Nephron (organoid): ENCODE data around the gene ZNF37A.

Source experiments
- H3K27ac Mint-ChIP-seq, 3 experiments: 2 replicates each; pipeline ENCODE4 v1.8.0; 2020; ENCODE audit warnings: mixed read lengths in 3 of 3, mild to moderate bottlenecking in 2 of 3, moderate library complexity in 1 of 3
- H3K27me3 Mint-ChIP-seq: 2 replicates; pipeline ENCODE4 v1.8.0; 2021; ENCODE audit warnings: low read depth, mild to moderate bottlenecking, moderate library complexity, mixed read lengths
- H3K36me3 Mint-ChIP-seq: 2 replicates; pipeline ENCODE4 v1.8.0; 2020; ENCODE audit warnings: low read depth, mixed read lengths
- H3K4me1 Mint-ChIP-seq: 2 replicates; pipeline ENCODE4 v1.8.0; 2020; ENCODE audit warnings: mixed read lengths
- H3K4me3 Mint-ChIP-seq, 3 experiments: 2 replicates each; pipeline ENCODE4 v1.8.0; 2020; ENCODE audit warnings: mild to moderate bottlenecking in 3 of 3, mixed read lengths in 3 of 3, moderate library complexity in 2 of 3
- H3K9me3 Mint-ChIP-seq: 2 replicates; pipeline ENCODE4 v1.8.0; 2020; ENCODE audit warnings: mixed read lengths
- CTCF ChIP-seq, 3 experiments: fragments of 200-600 bp; sonication (generic); IDR thresholded peaks; one replicate each; pipeline ENCODE4 v1.5.0; 2021; ENCODE audit warnings: antibody characterized with exemption in 3 of 3; ENCODE audit not compliant: unreplicated experiment in 3 of 3

ZNF37A gene

GRCh38 chr10:38102880-38103279, 8.7 kb downstream of the ZNF37A start:
- Mint-ChIP-seq H3K9me3 (peaks cover 92% of the 10 kb centered on the region), H3K27me3 (no peaks in the 10 kb centered on the region), H3K4me1 (no peaks in the 10 kb centered on the region), H3K27ac (no peak overlapping the region), H3K4me3 (no peak overlapping the region), H3K36me3 (peaks cover 100% of the 10 kb centered on the region)
- TF ChIP-seq CTCF (IDR thresholded peaks at IDR 0.05; ENCODE audit: unreplicated experiment in 3 of 3): no peak

- H3K36me3 Mint-ChIP-seq: peaks cover 100% of the 10 kb centered on the region
- H3K4me1 Mint-ChIP-seq: no peaks in the 10 kb centered on the region
- peaks cover 93% of the 10 kb centered on the region for H3K9me3 Mint-ChIP-seq
- no peak for TF ChIP-seq CTCF (IDR thresholded peaks at IDR 0.05; ENCODE audit: unreplicated experiment in 3 of 3)
- H3K27me3 Mint-ChIP-seq: no peaks in the 10 kb centered on the region
- H3K27ac Mint-ChIP-seq: no peak overlapping the region
- no peak overlapping the region for H3K4me3 Mint-ChIP-seq
Measured at GRCh38 chr10:38103756-38104155, 9.6 kb downstream of the ZNF37A start.

- no peak for TF ChIP-seq CTCF (IDR thresholded peaks at IDR 0.05; ENCODE audit: unreplicated experiment in 3 of 3)
- Mint-ChIP-seq H3K36me3 (peaks cover 91% of the 10 kb centered on the region), H3K4me1 (no peaks in the 10 kb centered on the region), H3K9me3 (peaks cover 82% of the 10 kb centered on the region), H3K4me3 (no peak overlapping the region), H3K27ac (no peak overlapping the region), H3K27me3 (no peaks in the 10 kb centered on the region)
Measured at GRCh38 chr10:38112159-38112558, 18.0 kb downstream of the ZNF37A start.

- H3K36me3 Mint-ChIP-seq: peaks cover 97% of the 10 kb centered on the region
- no peaks in the 10 kb centered on the region for H3K27me3 Mint-ChIP-seq
- H3K27ac Mint-ChIP-seq: no peak overlapping the region
- no peaks in the 10 kb centered on the region for H3K4me1 Mint-ChIP-seq
- peaks cover 86% of the 10 kb centered on the region for H3K9me3 Mint-ChIP-seq
- H3K4me3 Mint-ChIP-seq: no peak overlapping the region
- TF ChIP-seq CTCF (IDR thresholded peaks at IDR 0.05; ENCODE audit: unreplicated experiment in 3 of 3): no peak
Measured at GRCh38 chr10:38118072-38118807, 24.1 kb downstream of the ZNF37A start.

GRCh38 chr10:38119038-38119437, 24.9 kb downstream of the ZNF37A start:
- no peak for TF ChIP-seq CTCF (IDR thresholded peaks at IDR 0.05; ENCODE audit: unreplicated experiment in 3 of 3)
- no peak overlapping the region for H3K27ac Mint-ChIP-seq
- H3K36me3 Mint-ChIP-seq: peaks cover 97% of the 10 kb centered on the region
- H3K27me3 Mint-ChIP-seq: no peaks in the 10 kb centered on the region
- H3K9me3 Mint-ChIP-seq: peaks cover 89% of the 10 kb centered on the region
- no peak overlapping the region for H3K4me3 Mint-ChIP-seq
- no peaks in the 10 kb centered on the region for H3K4me1 Mint-ChIP-seq

- Mint-ChIP-seq H3K4me3 (no peak overlapping the region), H3K9me3 (peaks cover 76% of the 10 kb centered on the region), H3K4me1 (no peaks in the 10 kb centered on the region), H3K36me3 (peaks cover 60% of the 10 kb centered on the region), H3K27ac (no peak overlapping the region), H3K27me3 (no peaks in the 10 kb centered on the region)
- no peak for TF ChIP-seq CTCF (IDR thresholded peaks at IDR 0.05; ENCODE audit: unreplicated experiment in 3 of 3)
Measured at GRCh38 chr10:38127812-38128211, 33.7 kb downstream of the ZNF37A start.
